HCT116 (cell line): ENCODE measurements around the gene HEMGN. TPM values are rescaled to one million over a fixed set of nuclear protein-coding genes. Genes with fewer than 3 reads are reported as not detected.

ENCODE experiments used
- ATAC-seq: fragments of 200-7000 bp; cut with Tn5 transposase; 2 replicates; pipeline ENCODE4 v1.9.1; 2020; ENCODE audit warnings: mild to moderate bottlenecking, moderate library complexity
- BruUV-seq: library from RNA; stranded (reverse); fragments of 400-500 nt; replicated peaks from 2 replicates; lab custom pipeline; 2021; lab: Mats Ljungman, UMichigan
- CTCF ChIA-PET: fragments of 300-600 bp; sonication (Branson Sonifier 250); formaldehyde crosslinking; loops from one replicate; lab custom pipeline; 2021; ENCODE audit warnings: antibody characterized with exemption; lab: Charles Lee
- POLR2A ChIA-PET: fragments of 300-600, 350-600 bp; sonication (Branson Sonifier 250); formaldehyde crosslinking; loops from one replicate; lab custom pipeline; 2021; ENCODE audit warnings: antibody characterized with exemption; lab: Charles Lee
- RAD21 ChIA-PET, 2 experiments: fragments of 300-600 bp; sonication (Branson Sonifier 250); formaldehyde crosslinking; loops; one replicate each; lab custom pipeline; 2023; ENCODE audit warnings: low total read pairs in 2 of 2; ENCODE audit not compliant: uncharacterized antibody in 2 of 2, unreplicated experiment in 2 of 2, low non-redundant PET in 1 of 2; lab: Charles Lee
- DNase-seq: peaks from one replicate; pipeline ENCODE4 v3.0.0-alpha.2; 2010; ENCODE audit warnings: low read depth, low spot score
- H2AFZ ChIP-seq: fragments of 200-600 bp; shearing (Covaris generic), sonication (generic); 2 replicates; pipeline ENCODE4 v1.6.1; 2017; ENCODE audit warnings: low read depth, mixed run types, mixed read lengths, antibody characterized with exemption, low read length; ENCODE audit not compliant: poor library complexity, severe bottlenecking
- H3K27ac ChIP-seq: 2 replicates; pipeline ENCODE4 v1.5.1; 2012; ENCODE audit warnings: low read depth, low read length
- H3K27me3 ChIP-seq: fragments of 200-600 bp; sonication (generic); 2 replicates; pipeline ENCODE4 v1.6.1; 2016; ENCODE audit warnings: mixed run types, low read length, mixed read lengths; ENCODE audit not compliant: insufficient read depth
- H3K36me3 ChIP-seq, 2 experiments: fragments of 200-500 bp in 1 of 2; fragments of 200-600 bp in 1 of 2; sonication (Bioruptor generic) in 1 of 2; sonication (generic) in 1 of 2; 2 replicates each; pipeline versions ENCODE4 v1.5.1 to v1.6.1; 2014 to 2016; ENCODE audit warnings: low read length in 2 of 2, inconsistent platforms in 1 of 2, mixed read lengths in 1 of 2, mixed run types in 1 of 2; ENCODE audit not compliant: insufficient read depth in 2 of 2, control insufficient read depth in 1 of 2
- H3K4me1 ChIP-seq, 2 experiments: fragments of 200-600 bp in 1 of 2; sonication (generic) in 1 of 2; 2 replicates each; pipeline versions ENCODE4 v1.5.1 to v1.6.1; 2012 to 2017; ENCODE audit warnings: low read length in 2 of 2, inconsistent platforms in 1 of 2, mild to moderate bottlenecking in 1 of 2, mixed read lengths in 1 of 2, mixed run types in 1 of 2, moderate library complexity in 1 of 2; ENCODE audit not compliant: insufficient read depth in 2 of 2, control insufficient read depth in 1 of 2
- H3K4me2 ChIP-seq: fragments of 200-600 bp; sonication (generic); 2 replicates; pipeline ENCODE4 v1.6.1; 2017; ENCODE audit warnings: mixed run types, low read length, mixed read lengths
- H3K4me3 ChIP-seq, 2 experiments: fragments of 200-600 bp in 1 of 2; sonication (generic) in 1 of 2; replicated peaks in 1 of 2; 2 replicates each; pipeline ENCODE4 v1.5.1; 2011 to 2016; ENCODE audit warnings: low read length in 2 of 2, control low read depth in 1 of 2, low read depth in 1 of 2, mild to moderate bottlenecking in 1 of 2, mixed read lengths in 1 of 2, mixed run types in 1 of 2
- H3K79me2 ChIP-seq: fragments of 200-600 bp; sonication (generic); 2 replicates; pipeline ENCODE4 v1.6.1; 2017; ENCODE audit warnings: mild to moderate bottlenecking, mixed run types, low read length, moderate library complexity, mixed read lengths; ENCODE audit not compliant: insufficient read depth
- H3K9ac ChIP-seq: fragments of 200-600 bp; sonication (generic); 2 replicates; pipeline ENCODE4 v1.6.1; 2016; ENCODE audit warnings: low read length, mixed read lengths
- H3K9me2 ChIP-seq: fragments of 200-600 bp; sonication (generic), shearing (Covaris generic); 2 replicates; pipeline ENCODE4 v1.6.1; 2017; ENCODE audit warnings: mixed run types, mild to moderate bottlenecking, moderate library complexity; ENCODE audit not compliant: insufficient read depth
- H3K9me3 ChIP-seq, 2 experiments: fragments of 200-500 bp in 1 of 2; fragments of 200-600 bp in 1 of 2; sonication (Bioruptor generic) in 1 of 2; sonication (generic) in 1 of 2; 2 replicates each; pipeline ENCODE4 v1.6.1; 2014 to 2017; ENCODE audit warnings: low read length in 2 of 2, mixed read lengths in 2 of 2, inconsistent platforms in 1 of 2, low read depth in 1 of 2, mild to moderate bottlenecking in 1 of 2, mixed run types in 1 of 2, moderate library complexity in 1 of 2; ENCODE audit not compliant: control insufficient read depth in 1 of 2, insufficient read depth in 1 of 2
- H4K20me1 ChIP-seq: fragments of 200-600 bp; sonication (generic), shearing (Covaris generic); 2 replicates; pipeline ENCODE4 v1.6.1; 2017; ENCODE audit warnings: mixed run types, mild to moderate bottlenecking, moderate library complexity; ENCODE audit not compliant: insufficient read depth
- CEBPB ChIP-seq: IDR thresholded peaks from 2 replicates; pipeline ENCODE4 v1.6.1; 2012; ENCODE audit warnings: low read depth
- ELF1 ChIP-seq: IDR thresholded peaks from 2 replicates; pipeline ENCODE4 v1.6.1; 2012; ENCODE audit warnings: low read depth, borderline replicate concordance
- EZH2phosphoT487 ChIP-seq: fragments of 200-600 bp; IDR thresholded peaks from 2 replicates; pipeline ENCODE4 v1.6.1; 2018; ENCODE audit warnings: antibody characterized with exemption, borderline replicate concordance
- POLR2A ChIP-seq: IDR thresholded peaks from 2 replicates; pipeline ENCODE4 v1.7.0; 2011; ENCODE audit warnings: borderline replicate concordance; ENCODE audit not compliant: insufficient read depth, insufficient read length; ENCODE audit errors: extremely low read depth
- REST ChIP-seq: IDR thresholded peaks from 2 replicates; pipeline ENCODE4 v1.6.1; 2012; ENCODE audit warnings: low read depth
- SIN3A ChIP-seq: IDR thresholded peaks from 2 replicates; pipeline ENCODE4 v1.6.1; 2012; ENCODE audit warnings: low read depth
- SP1 ChIP-seq: IDR thresholded peaks from 2 replicates; pipeline ENCODE4 v1.6.1; 2012; ENCODE audit warnings: low read depth
- SRF ChIP-seq: IDR thresholded peaks from 2 replicates; pipeline ENCODE4 v1.6.1; 2012; ENCODE audit warnings: low read depth
- TCF7L2 ChIP-seq: IDR thresholded peaks from 2 replicates; pipeline ENCODE4 v1.7.0; 2011; ENCODE audit warnings: borderline replicate concordance, inconsistent platforms; ENCODE audit not compliant: insufficient read depth, insufficient read length; ENCODE audit errors: extremely low read depth
- YY1 ChIP-seq: IDR thresholded peaks from 2 replicates; pipeline ENCODE4 v1.6.1; 2011; ENCODE audit warnings: low read length, low read depth, moderate library complexity, mild to moderate bottlenecking; ENCODE audit not compliant: insufficient replicate concordance; ENCODE audit errors: extremely low read depth
- intact Hi-C: fragments of 100-400 bp; cut with micrococcal nuclease; formaldehyde crosslinking; loops from 2 replicates; pipeline ENCODE4 v1.10.0; 2022
- total RNA-seq: library from RNA; stranded (reverse); gene quantifications from one replicate; pipeline ENCODE4 v1.2.1, GENCODE V29; 2021; ENCODE audit not compliant: unreplicated experiment
- TF ChIP-seq, protein P1 (sequence below), 3 experiments: fragments of 200-600 bp in 1 of 3; sonication (generic) in 1 of 3; IDR thresholded peaks in 2 of 3; conservative IDR thresholded peaks in 1 of 3; 2 replicates each; pipeline ENCODE4 v1.5.1; 2012 to 2017; ENCODE audit warnings: low read depth in 2 of 3, low read length in 2 of 3, antibody characterized with exemption in 1 of 3, borderline replicate concordance in 1 of 3, control low read depth in 1 of 3, mild to moderate bottlenecking in 1 of 3, mixed read lengths in 1 of 3, mixed run types in 1 of 3, moderate library complexity in 1 of 3; ENCODE audit not compliant: insufficient read depth in 1 of 3
- TF ChIP-seq, protein P2 (sequence below): IDR thresholded peaks from 2 replicates; pipeline ENCODE4 v1.6.1; 2012

HEMGN gene
- total RNA-seq, 1 experiment from 2014 or later: not detected

DNA sequence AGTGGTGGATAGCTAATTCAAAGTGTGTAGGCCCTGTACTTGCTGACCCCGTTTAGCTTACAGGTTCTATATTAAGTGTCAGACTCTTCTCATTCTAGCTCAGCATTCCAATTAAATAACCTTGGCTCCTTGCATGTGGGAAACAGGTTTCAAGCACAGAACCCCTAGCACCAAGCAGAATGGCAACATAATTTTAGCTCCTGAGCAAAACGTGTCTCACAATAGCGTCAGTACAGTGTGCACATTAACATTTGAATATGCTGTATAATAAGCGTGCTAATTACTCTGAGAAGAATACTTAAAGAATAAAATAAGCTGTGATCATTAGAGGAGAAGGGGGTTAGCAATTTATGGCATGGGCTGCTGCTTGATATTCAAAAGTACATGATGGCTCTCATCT, 24.2 kb upstream of the HEMGN start:
- RAD21 ChIA-PET: no interaction called here
- no peak for DNase-seq
- Histone ChIP-seq H2AFZ (no peak overlapping the region), H3K4me3 (no peak overlapping the region)
- BruUV-seq: no TSS peak
- TF ChIP-seq TCF7L2: no peak
- TF ChIP-seq, all 23 proteins: peak for 0
- no peaks in the 10 kb centered on the region for H3K9me2 ChIP-seq
- no peak for ATAC-seq
- no peaks in the 10 kb centered on the region for H4K20me1 ChIP-seq
- H3K4me1 ChIP-seq: no peaks in the 10 kb centered on the region
- no peak overlapping the region for H3K4me2 ChIP-seq
- H3K27ac ChIP-seq: no peak overlapping the region
- CTCF ChIA-PET: no interaction called here
- POLR2A ChIA-PET: interaction anchor here (0.7 kb wide), 1 partner anchor 26 kb away, joined by 3 read pairs; no protein-coding TSS in a partner anchor
- H3K79me2 ChIP-seq: no peaks in the 10 kb centered on the region
- intact Hi-C loops: no loop called here
- no peaks in the 10 kb centered on the region for H3K27me3 ChIP-seq
- no peak overlapping the region for H3K9ac ChIP-seq
- H3K36me3 ChIP-seq: no peaks in the 10 kb centered on the region
- H3K9me3 ChIP-seq: no peaks in the 10 kb centered on the region

- Histone ChIP-seq H3K36me3 (no peaks in the 10 kb centered on the region), H4K20me1 (no peaks in the 10 kb centered on the region), H3K4me1 (no peaks in the 10 kb centered on the region), H2AFZ (no peak overlapping the region), H3K9me3 (no peaks in the 10 kb centered on the region), H3K9me2 (no peaks in the 10 kb centered on the region), H3K27ac (no peak overlapping the region), H3K4me2 (no peak overlapping the region), H3K4me3 (no peak overlapping the region), H3K27me3 (no peaks in the 10 kb centered on the region), H3K79me2 (no peaks in the 10 kb centered on the region), H3K9ac (no peak overlapping the region)
- TF ChIP-seq SP1 (no peak), SIN3A (no peak), REST (no peak), CEBPB (no peak), EZH2phosphoT487 (no peak), YY1 (no peak), POLR2A (no peak), SRF (no peak), ELF1 (no peak), TCF7L2 (no peak)
- TF ChIP-seq, protein P1, sequence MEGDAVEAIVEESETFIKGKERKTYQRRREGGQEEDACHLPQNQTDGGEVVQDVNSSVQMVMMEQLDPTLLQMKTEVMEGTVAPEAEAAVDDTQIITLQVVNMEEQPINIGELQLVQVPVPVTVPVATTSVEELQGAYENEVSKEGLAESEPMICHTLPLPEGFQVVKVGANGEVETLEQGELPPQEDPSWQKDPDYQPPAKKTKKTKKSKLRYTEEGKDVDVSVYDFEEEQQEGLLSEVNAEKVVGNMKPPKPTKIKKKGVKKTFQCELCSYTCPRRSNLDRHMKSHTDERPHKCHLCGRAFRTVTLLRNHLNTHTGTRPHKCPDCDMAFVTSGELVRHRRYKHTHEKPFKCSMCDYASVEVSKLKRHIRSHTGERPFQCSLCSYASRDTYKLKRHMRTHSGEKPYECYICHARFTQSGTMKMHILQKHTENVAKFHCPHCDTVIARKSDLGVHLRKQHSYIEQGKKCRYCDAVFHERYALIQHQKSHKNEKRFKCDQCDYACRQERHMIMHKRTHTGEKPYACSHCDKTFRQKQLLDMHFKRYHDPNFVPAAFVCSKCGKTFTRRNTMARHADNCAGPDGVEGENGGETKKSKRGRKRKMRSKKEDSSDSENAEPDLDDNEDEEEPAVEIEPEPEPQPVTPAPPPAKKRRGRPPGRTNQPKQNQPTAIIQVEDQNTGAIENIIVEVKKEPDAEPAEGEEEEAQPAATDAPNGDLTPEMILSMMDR (IDR thresholded peaks at IDR 0.05 in 2 of 3, conservative IDR thresholded peaks at IDR 0.05 in 1 of 3; ENCODE audit: borderline replicate concordance in 1 of 3, insufficient read depth in 1 of 3, low read depth in 2 of 3, low read length in 2 of 3): no peak
- TF ChIP-seq, protein P2, sequence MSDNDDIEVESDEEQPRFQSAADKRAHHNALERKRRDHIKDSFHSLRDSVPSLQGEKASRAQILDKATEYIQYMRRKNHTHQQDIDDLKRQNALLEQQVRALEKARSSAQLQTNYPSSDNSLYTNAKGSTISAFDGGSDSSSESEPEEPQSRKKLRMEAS: no peak
- ChIA-PET CTCF (no interaction called here), RAD21 (no interaction called here), POLR2A (interaction anchor here (0.7 kb wide), 1 partner anchor 26 kb away, joined by 3 read pairs; no protein-coding TSS in a partner anchor)
- ATAC-seq: no peak
- no TSS peak for BruUV-seq
- DNase-seq: no peak
- intact Hi-C loops: no loop called here
Observed at GRCh38 chr9:97961361-97961760, 23.4 kb upstream of the HEMGN start.
